Smooth muscle cell of the umbilical artery (primary cell): ENCODE results near the gene UFSP2. TPM values are rescaled to one million over a fixed set of nuclear protein-coding genes. Genes with fewer than 3 reads are reported as not detected.

ENCODE experiments used
- total RNA-seq: library from RNA; depleted of rRNA; stranded (reverse); fragments of >200 nt; gene quantifications from 2 replicates; pipeline ENCODE4 v1.2.3, GENCODE V29; 2014

The UFSP2 gene
- 41.7 and 46.0 TPM in 2 replicates for total RNA-seq

GRCh38 chr4:185425647-185426352 lies at the start of gene UFSP2:
UFSP2 (minus strand) TSS chr4:185425964; CDS start chr4:185425868, 96 bp downstream.

DNA sequence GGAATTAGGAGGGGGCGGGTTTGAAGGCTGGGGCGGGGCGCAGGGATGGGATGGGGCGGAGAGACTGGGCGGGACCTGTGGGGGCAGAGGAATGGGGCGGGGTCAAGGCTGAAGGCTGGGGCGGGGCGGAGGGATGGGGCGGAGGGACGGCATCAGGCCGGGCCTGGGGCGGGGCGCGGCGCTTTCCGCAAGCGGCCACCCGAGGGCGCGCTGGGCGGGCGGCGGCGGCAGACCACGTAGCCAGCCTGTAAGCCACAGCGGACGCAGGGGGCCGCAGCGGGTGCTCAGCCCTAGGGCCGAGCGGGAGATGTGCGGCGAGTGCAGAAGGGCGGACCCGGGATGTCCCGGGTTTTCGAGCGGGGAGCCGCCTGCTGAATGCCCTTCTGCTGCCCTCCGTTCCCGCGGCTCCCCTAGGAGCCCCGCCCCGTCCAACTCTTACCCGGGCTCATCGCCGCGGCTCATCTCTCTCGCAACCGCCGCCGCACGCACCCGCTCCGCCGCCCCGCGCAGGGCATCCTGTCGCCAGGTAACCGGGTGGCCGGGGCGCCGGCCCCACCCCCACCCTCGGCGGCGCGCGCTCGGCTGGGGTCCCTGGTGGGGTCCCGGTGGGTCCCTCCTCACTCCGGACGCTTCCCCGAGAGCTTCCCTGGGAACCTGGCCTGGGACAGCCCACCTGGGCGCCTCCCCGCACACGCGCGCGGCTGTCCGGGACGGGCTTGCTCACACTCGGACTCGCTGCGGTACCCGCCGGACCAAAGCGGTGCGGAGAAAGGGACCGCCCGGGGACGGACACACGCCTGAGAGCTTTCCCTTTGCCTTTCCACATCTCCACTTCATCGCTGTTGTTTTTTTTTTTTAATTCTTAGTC lies 45.7 kb upstream of the UFSP2 start, which contains the start of gene CCDC110:
CCDC110 (minus strand) TSS at position 499 of the 868 bp plus-strand sequence; CDS start at position 449, 50 bp downstream.

GRCh38 chr4:185396724-185397385 lies 28.9 kb downstream of the UFSP2 start, which contains the start of gene ANKRD37:
ANKRD37 (plus strand) TSS chr4:185396841; CDS start chr4:185396924, 83 bp downstream.

DNA sequence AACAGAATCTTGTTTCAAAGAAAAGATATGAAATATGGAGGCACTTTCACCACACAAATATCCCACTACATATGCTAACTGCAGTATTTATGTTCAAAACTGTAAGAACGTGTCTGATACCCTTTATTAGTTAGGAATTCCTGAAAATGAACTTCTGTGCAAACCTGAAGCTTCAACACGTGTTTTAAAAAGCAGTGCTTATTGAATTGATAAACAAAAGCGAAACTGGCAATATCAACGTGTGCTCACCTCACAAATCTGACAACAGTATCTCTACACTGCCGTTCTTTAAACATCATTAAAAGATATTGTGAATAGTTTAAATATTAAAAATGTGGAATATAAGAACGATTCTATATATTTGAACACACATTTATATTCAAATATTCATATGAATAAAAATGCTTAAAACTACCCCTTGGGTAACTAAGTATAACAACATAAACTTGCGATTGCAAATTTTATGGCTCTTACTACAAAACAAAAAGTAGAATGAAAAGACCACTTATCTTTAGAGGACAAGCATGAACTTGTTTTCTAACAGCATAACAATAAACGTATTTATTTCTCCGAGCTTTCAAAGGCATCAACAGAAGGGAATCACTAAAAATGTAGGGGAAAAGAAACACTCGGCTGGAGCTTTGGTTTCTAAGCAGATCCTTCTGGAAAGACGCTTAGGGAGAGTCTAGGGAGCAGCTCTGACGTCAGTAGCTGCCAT lies 30.4 kb downstream of the UFSP2 start, which contains the start of gene LRP2BP:
LRP2BP (minus strand) TSS at position 687 of the 718 bp plus-strand sequence. CDS start 17,738 bp downstream, outside the sequence.

Other genes starting within 250 kb of the UFSP2 start
- gene CFAP97, start 222.0 kb downstream of the UFSP2 start, total RNA-seq, result 34.7 and 64.5 TPM in 2 replicates
- 112 and 133 TPM in 2 replicates for gene SNX25, start 216.4 kb downstream of the UFSP2 start, total RNA-seq
- gene LRP2BP, start 30.0 kb downstream of the UFSP2 start, total RNA-seq, result 0.55 and 0.89 TPM in 2 replicates
- 24.3 and 35.3 TPM in 2 replicates for gene ANKRD37, start 29.1 kb downstream of the UFSP2 start, total RNA-seq
- gene CCDC110, start 45.8 kb upstream of the UFSP2 start, total RNA-seq, result 5.0 and 7.8 TPM in 2 replicates
- gene PDLIM3, start 109.5 kb upstream of the UFSP2 start, total RNA-seq, result 135 and 158 TPM in 2 replicates